Muscle of leg (tissue), 16 donors: ENCODE measurements around the gene XAGE5. TPM values are rescaled to one million over a fixed set of nuclear protein-coding genes. Genes with fewer than 3 reads are reported as not detected.
"Not testable (repeated sequence)": the region's sequence is repeated elsewhere in the genome, so short reads cannot be mapped to it uniquely, and the experiment has no call there.

Experiments
- DNase-seq: peaks from one replicate; pipeline ENCODE4 v3.0.0; 2013
- H3K27ac ChIP-seq: one replicate; pipeline ENCODE4 v1.5.1; 2013; ENCODE audit warnings: mild to moderate bottlenecking, low read length, control low read depth
- H3K27me3 ChIP-seq: one replicate; pipeline ENCODE4 v1.6.1; 2013; ENCODE audit warnings: low read length; ENCODE audit not compliant: control insufficient read depth, insufficient read depth
- H3K36me3 ChIP-seq: one replicate; pipeline ENCODE4 v1.6.1; 2013; ENCODE audit warnings: low read length; ENCODE audit not compliant: control insufficient read depth, insufficient read depth
- H3K4me1 ChIP-seq: one replicate; pipeline ENCODE4 v1.6.1; 2013; ENCODE audit warnings: low read length; ENCODE audit not compliant: control insufficient read depth, insufficient read depth
- H3K4me3 ChIP-seq: one replicate; pipeline ENCODE4 v1.5.1; 2013; ENCODE audit warnings: low read length, control low read depth
- H3K9me3 ChIP-seq: replicated peaks from 2 replicates; pipeline ENCODE4 v1.6.1; 2013; ENCODE audit warnings: low read depth, low read length; ENCODE audit not compliant: control insufficient read depth
- WGBS: methylation state at CpG from one replicate; pipeline ENCODE4 v1.1.5; 2013; ENCODE audit warnings: missing lambda C conversion rate; ENCODE audit not compliant: insufficient coverage; 5-methylcytosine and 5-hydroxymethylcytosine counted together
- long read RNA-seq, 11 donors: transcript quantifications; one replicate each; lab custom pipeline, GENCODE V29; 2026
- polyA plus RNA-seq, 8 donors: library from polyadenylated mRNA; unstranded; fragments of 120-200 nt; gene quantifications; one replicate each; pipeline versions ENCODE4 v1.2.1 to v1.2.3, GENCODE V29; 2013; ENCODE audit warnings: inconsistent platforms in 1 of 8, low replicate concordance in 1 of 8; ENCODE audit not compliant: insufficient read length in 8 of 8, insufficient read depth in 1 of 8
- total RNA-seq: library from RNA; stranded (reverse); fragments of 120-200 nt; gene quantifications from one replicate; pipeline ENCODE4 v1.2.4, GENCODE V29; 2013

The XAGE5 gene, protein sequence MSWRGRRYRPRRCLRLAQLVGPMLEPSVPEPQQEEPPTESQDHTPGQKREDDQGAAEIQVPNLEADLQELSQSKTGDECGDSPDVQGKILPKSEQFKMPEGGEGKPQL
- total RNA-seq (not detected), polyA plus RNA-seq (not detected)
- long read RNA-seq, donor 1, result 0 reads
- long read RNA-seq, donor 2, result 0 reads
- long read RNA-seq, donor 3, result 0 reads
- long read RNA-seq, donor 4, result 0 reads
- long read RNA-seq, donor 5, result 0 reads
- long read RNA-seq, donor 6, result 0 reads
- long read RNA-seq, donor 7, result 0 reads
- long read RNA-seq, donor 8, result 0 reads
- long read RNA-seq, donor 9, result 0 reads
- long read RNA-seq, donor 10, result 0 reads
- long read RNA-seq, donor 11, result 0 reads

- Histone ChIP-seq H3K36me3 (no peaks in the 10 kb centered on the region), H3K27ac (no peak within 1 kb of the TSS), H3K27me3 (peaks cover 31% of the 10 kb centered on the region), H3K4me3 (no peak within 1 kb of the TSS), H3K4me1 (no peaks in the 10 kb centered on the region), H3K9me3 (no peaks in the 10 kb centered on the region)
- WGBS, result 85% methylated on average over 21 of the region's 25 CpGs
- DNase-seq, result no peak
These were observed at the start of gene XAGE5 for GRCh38 chrX:52811065-52811625. TSS of gene XAGE5 (plus strand) at chrX:52811287. CDS start at chrX:52812567, 1,280 bp downstream.

GRCh38 chrX:52765983-52766382, 45.1 kb upstream of the XAGE5 start:
- not testable (repeated sequence) for H3K27me3 ChIP-seq, H3K4me3 ChIP-seq, H3K4me1 ChIP-seq, DNase-seq, H3K36me3 ChIP-seq, H3K9me3 ChIP-seq, H3K27ac ChIP-seq
- WGBS, result no CpG with 5 or more reads among the region's 5 CpGs

DNA sequence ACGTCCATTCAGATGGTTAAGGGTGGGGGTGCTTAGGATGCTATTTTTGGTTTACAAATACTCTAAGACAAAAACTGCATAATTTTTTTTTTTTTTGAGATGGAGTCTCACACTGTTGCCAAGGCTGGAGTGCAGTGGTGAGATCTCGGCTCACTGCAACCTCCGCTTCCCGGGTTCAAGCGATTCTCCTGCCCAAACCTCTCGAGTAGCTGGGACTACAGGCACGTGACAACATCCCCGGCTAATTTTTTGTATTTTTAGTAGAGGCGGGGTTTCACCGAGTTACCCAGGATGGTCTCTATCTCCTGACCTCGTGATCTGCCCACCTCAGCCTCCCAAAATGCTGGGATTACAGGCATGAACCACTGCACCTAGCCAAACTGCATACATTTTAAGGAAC, 37.6 kb upstream of the XAGE5 start:
- not testable (repeated sequence) for H3K36me3 ChIP-seq, H3K27me3 ChIP-seq, H3K4me1 ChIP-seq, H3K4me3 ChIP-seq, H3K27ac ChIP-seq, DNase-seq, H3K9me3 ChIP-seq
- 89% methylated on average over 4 of the region's 11 CpGs for WGBS

GRCh38 chrX:52797327-52797726, 13.8 kb upstream of the XAGE5 start, which contains the start of gene SPANXN5:
TSS of gene SPANXN5 (minus strand) at chrX:52797427. CDS start at chrX:52797348, 79 bp downstream.
- H3K36me3 ChIP-seq, H3K4me3 ChIP-seq, H3K27ac ChIP-seq, DNase-seq, H3K4me1 ChIP-seq, H3K9me3 ChIP-seq: not testable (repeated sequence)
- WGBS, result no CpG with 5 or more reads among the region's 2 CpGs
- H3K27me3 ChIP-seq, result peaks cover 11% of the 10 kb centered on the region

DNA sequence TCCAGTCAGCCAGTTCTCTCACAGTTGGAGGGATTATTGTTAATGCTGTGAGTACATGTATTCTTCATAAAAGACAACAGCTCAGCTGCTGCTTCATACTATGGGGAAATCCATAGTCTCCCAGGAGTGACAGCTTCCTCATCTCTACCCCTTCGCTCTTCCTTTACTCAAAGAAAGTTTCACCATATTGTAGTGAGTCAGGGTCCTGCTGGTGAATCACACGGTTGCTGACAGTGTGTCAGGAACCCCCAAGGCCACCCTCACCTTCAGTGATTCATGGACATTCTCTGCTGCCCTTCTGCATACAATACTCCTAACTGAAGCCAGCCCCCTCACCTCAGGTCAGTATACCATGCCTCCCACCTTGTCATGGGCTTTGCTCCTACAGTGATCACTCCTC, 6.2 kb upstream of the XAGE5 start:
- H3K9me3 ChIP-seq, result not testable (repeated sequence)

GRCh38 chrX:52819788-52820187, 8.7 kb downstream of the XAGE5 start:
- H3K9me3 ChIP-seq, result no peaks in the 10 kb centered on the region
- 79% methylated on average over 2 of the region's 4 CpGs for WGBS
- peaks cover 33% of the 10 kb centered on the region for H3K27me3 ChIP-seq
- no peaks in the 10 kb centered on the region for H3K36me3 ChIP-seq
- no peaks in the 10 kb centered on the region for H3K4me1 ChIP-seq
- no peak for DNase-seq
- no peak overlapping the region for H3K27ac ChIP-seq
- H3K4me3 ChIP-seq, result no peak overlapping the region

More for the DNA sequence above, 6.2 kb upstream of the XAGE5 start:
- not testable (repeated sequence) for H3K27ac ChIP-seq, DNase-seq, H3K4me1 ChIP-seq, H3K27me3 ChIP-seq, H3K36me3 ChIP-seq, H3K4me3 ChIP-seq
- no CpG with 5 or more reads among the region's 2 CpGs for WGBS

DNA sequence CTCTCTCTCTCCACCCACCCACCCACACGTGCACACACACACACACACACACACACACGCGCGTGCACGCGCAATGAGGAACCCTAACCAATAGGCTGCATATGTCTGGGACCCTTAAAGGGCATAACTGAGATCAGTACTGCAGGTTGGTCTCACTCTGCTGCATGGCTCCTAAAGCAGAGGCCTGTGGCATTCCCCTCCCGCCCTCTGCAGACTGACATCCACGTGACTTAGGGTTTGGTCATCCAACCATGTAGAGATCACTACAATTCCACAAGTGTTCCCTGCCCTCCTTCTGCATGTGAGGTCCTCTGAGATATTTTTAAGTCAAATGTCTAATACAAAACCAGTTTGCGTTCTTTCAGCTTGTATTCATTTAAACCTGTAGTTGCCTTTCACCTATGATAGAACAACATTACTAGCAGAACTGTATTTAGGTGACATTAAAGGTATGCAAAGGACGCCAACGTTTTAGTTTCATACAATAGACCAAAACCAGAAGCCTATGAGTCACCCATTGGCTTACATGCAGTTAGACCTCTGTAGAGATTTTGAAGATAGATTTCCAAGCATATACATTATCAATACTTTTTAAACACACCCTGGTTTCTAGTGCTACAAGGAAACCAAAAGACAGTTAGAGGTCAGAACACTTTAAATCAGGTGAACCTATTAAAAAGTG, 10.1 kb downstream of the XAGE5 start:
- WGBS, result 74% methylated on average over 6 of the region's 11 CpGs
- Histone ChIP-seq H3K4me1 (no peaks in the 10 kb centered on the region), H3K9me3 (no peaks in the 10 kb centered on the region), H3K27me3 (peaks cover 28% of the 10 kb centered on the region), H3K36me3 (no peaks in the 10 kb centered on the region), H3K4me3 (no peak overlapping the region), H3K27ac (no peak overlapping the region)
- no peak for DNase-seq

GRCh38 chrX:52824608-52825007, 13.5 kb downstream of the XAGE5 start:
- no CpG with 5 or more reads among the region's 2 CpGs for WGBS
- H3K4me3 ChIP-seq, result no peak overlapping the region
- H3K4me1 ChIP-seq, result no peaks in the 10 kb centered on the region
- H3K9me3 ChIP-seq, result no peaks in the 10 kb centered on the region
- no peak overlapping the region for H3K27ac ChIP-seq
- no peaks in the 10 kb centered on the region for H3K36me3 ChIP-seq
- no peak for DNase-seq
- peaks cover 19% of the 10 kb centered on the region for H3K27me3 ChIP-seq

GRCh38 chrX:52830551-52830950, 19.5 kb downstream of the XAGE5 start:
- Histone ChIP-seq H3K4me1 (no peaks in the 10 kb centered on the region), H3K27ac (no peak overlapping the region), H3K4me3 (no peak overlapping the region), H3K27me3 (peaks cover 30% of the 10 kb centered on the region), H3K9me3 (no peaks in the 10 kb centered on the region), H3K36me3 (no peaks in the 10 kb centered on the region)
- no peak for DNase-seq
- 33% methylated on average over 1 of the region's 3 CpGs for WGBS

GRCh38 chrX:52839137-52839536, 28.1 kb downstream of the XAGE5 start:
- no peak overlapping the region for H3K4me3 ChIP-seq
- H3K36me3 ChIP-seq, result no peaks in the 10 kb centered on the region
- H3K27ac ChIP-seq, result no peak overlapping the region
- H3K27me3 ChIP-seq, result peaks cover 6% of the 10 kb centered on the region
- no peaks in the 10 kb centered on the region for H3K4me1 ChIP-seq
- DNase-seq, result no peak
- WGBS, result no CpG with 5 or more reads among the region's 2 CpGs
- no peaks in the 10 kb centered on the region for H3K9me3 ChIP-seq
